OCI-LY1 (cell line): ENCODE data around the gene KMO.

ENCODE experiments used
- H2AFZ ChIP-seq: fragments of 200-600 bp; sonication (generic), shearing (Covaris generic); 2 replicates; pipeline ENCODE4 v1.6.0; 2014; ENCODE audit warnings: antibody characterized with exemption, mild to moderate bottlenecking, low read length
- H3F3A ChIP-seq: fragments of 200-600 bp; sonication (generic), shearing (Covaris generic); 2 replicates; pipeline ENCODE4 v1.6.0; 2014; ENCODE audit warnings: mild to moderate bottlenecking, antibody characterized with exemption, low read length, moderate library complexity; ENCODE audit not compliant: insufficient read depth
- H3K27ac ChIP-seq: fragments of 200-600 bp; sonication (generic); 2 replicates; pipeline ENCODE4 v1.5.1; 2014; ENCODE audit warnings: low read length, mixed run types, mild to moderate bottlenecking, low read depth; ENCODE audit not compliant: poor library complexity, severe bottlenecking
- H3K27me3 ChIP-seq: fragments of 200-600 bp; sonication (generic); 2 replicates; pipeline ENCODE4 v1.6.0; 2014; ENCODE audit warnings: antibody characterized with exemption, mild to moderate bottlenecking, low read length, moderate library complexity; ENCODE audit not compliant: insufficient read depth
- H3K36me3 ChIP-seq: fragments of 200-600 bp; sonication (generic); 2 replicates; pipeline ENCODE4 v1.6.1; 2014; ENCODE audit warnings: mild to moderate bottlenecking, antibody characterized with exemption, low read length, moderate library complexity, mixed read lengths; ENCODE audit not compliant: insufficient read depth
- H3K4me1 ChIP-seq: fragments of 200-600 bp; sonication (generic); 2 replicates; pipeline ENCODE4 v1.5.1; 2014; ENCODE audit warnings: mild to moderate bottlenecking, low read length, moderate library complexity; ENCODE audit not compliant: insufficient read depth, severe bottlenecking
- H3K4me2 ChIP-seq: fragments of 200-600 bp; sonication (generic), shearing (Covaris generic); 2 replicates; pipeline ENCODE4 v1.6.1; 2014; ENCODE audit warnings: low read length
- H3K4me3 ChIP-seq: fragments of 200-600 bp; sonication (generic); 2 replicates; pipeline ENCODE4 v1.5.1; 2014; ENCODE audit warnings: low read length, low read depth, mild to moderate bottlenecking, mixed read lengths; ENCODE audit not compliant: poor library complexity, severe bottlenecking
- H3K79me2 ChIP-seq: fragments of 200-600 bp; shearing (Covaris generic); 2 replicates; pipeline ENCODE4 v1.6.1; 2016; ENCODE audit warnings: mixed run types, low read length, mixed read lengths; ENCODE audit not compliant: insufficient read depth
- H3K9ac ChIP-seq: fragments of 200-600 bp; sonication (generic), shearing (Covaris generic); 2 replicates; pipeline ENCODE4 v1.6.1; 2014; ENCODE audit warnings: mild to moderate bottlenecking, low read length, mixed read lengths
- H3K9me2 ChIP-seq: fragments of 200-600 bp; sonication (generic), shearing (Covaris generic); 2 replicates; pipeline ENCODE4 v1.6.1; 2014; ENCODE audit warnings: low read depth, mild to moderate bottlenecking, low read length, mixed read lengths
- H3K9me3 ChIP-seq: fragments of 200-600 bp; shearing (Covaris generic); 2 replicates; pipeline ENCODE4 v1.6.1; 2014; ENCODE audit warnings: low read length, mixed read lengths
- H4K20me1 ChIP-seq: fragments of 200-600 bp; sonication (generic), shearing (Covaris generic); 2 replicates; pipeline ENCODE4 v1.6.0; 2016; ENCODE audit warnings: mild to moderate bottlenecking, low read length; ENCODE audit not compliant: insufficient read depth
- CTCF ChIP-seq: fragments of 200-600 bp; sonication (generic), shearing (Covaris generic); IDR thresholded peaks from 2 replicates; pipeline ENCODE4 v1.5.1; 2017; ENCODE audit warnings: mild to moderate bottlenecking, antibody characterized with exemption, low read length, moderate library complexity, mixed read lengths
- EZH2 ChIP-seq: fragments of 200-600 bp; sonication (generic), shearing (Covaris generic); IDR thresholded peaks from 2 replicates; pipeline ENCODE4 v1.8.0; 2017; ENCODE audit warnings: borderline replicate concordance, mixed run types, mild to moderate bottlenecking, antibody characterized with exemption, low read length, moderate library complexity, mixed read lengths

Gene KMO

GRCh38 chr1:241548008-241548407 is 15.8 kb downstream of the KMO start:
- H3K4me3 ChIP-seq, result no peak overlapping the region
- TF ChIP-seq EZH2, result no peak
- no peak for TF ChIP-seq CTCF
- H2AFZ ChIP-seq, result no peak overlapping the region
- H3K4me2 ChIP-seq, result no peak overlapping the region
- no peaks in the 10 kb centered on the region for H3K9me2 ChIP-seq
- no peaks in the 10 kb centered on the region for H3K9me3 ChIP-seq
- H3K79me2 ChIP-seq, result no peaks in the 10 kb centered on the region
- no peak overlapping the region for H3K9ac ChIP-seq
- no peak overlapping the region for H3K27ac ChIP-seq
- H3K4me1 ChIP-seq, result peaks cover 34% of the 10 kb centered on the region
- H3F3A ChIP-seq, result no peaks in the 10 kb centered on the region
- H3K27me3 ChIP-seq, result no peaks in the 10 kb centered on the region
- H3K36me3 ChIP-seq, result no peaks in the 10 kb centered on the region
- H4K20me1 ChIP-seq, result no peaks in the 10 kb centered on the region

- H3K4me3 ChIP-seq, result no peak overlapping the region
- H2AFZ ChIP-seq, result no peak overlapping the region
- TF ChIP-seq CTCF, result no peak
- no peak for TF ChIP-seq EZH2
- H4K20me1 ChIP-seq, result no peaks in the 10 kb centered on the region
- no peaks in the 10 kb centered on the region for H3K9me3 ChIP-seq
- no peak overlapping the region for H3K4me2 ChIP-seq
- H3K79me2 ChIP-seq, result no peaks in the 10 kb centered on the region
- H3K27me3 ChIP-seq, result no peaks in the 10 kb centered on the region
- no peak overlapping the region for H3K9ac ChIP-seq
- no peaks in the 10 kb centered on the region for H3K9me2 ChIP-seq
- H3K4me1 ChIP-seq, result peaks cover 42% of the 10 kb centered on the region
- no peaks in the 10 kb centered on the region for H3F3A ChIP-seq
- no peak overlapping the region for H3K27ac ChIP-seq
- H3K36me3 ChIP-seq, result no peaks in the 10 kb centered on the region
Observed at GRCh38 chr1:241550318-241550717, 18.1 kb downstream of the KMO start.

- H3K27me3 ChIP-seq, result no peaks in the 10 kb centered on the region
- no peaks in the 10 kb centered on the region for H3K9me3 ChIP-seq
- peaks cover 42% of the 10 kb centered on the region for H3K4me1 ChIP-seq
- no peak for TF ChIP-seq CTCF
- no peak for TF ChIP-seq EZH2
- H3F3A ChIP-seq, result no peaks in the 10 kb centered on the region
- no peaks in the 10 kb centered on the region for H3K79me2 ChIP-seq
- H3K9me2 ChIP-seq, result no peaks in the 10 kb centered on the region
- H2AFZ ChIP-seq, result peak overlapping the region; percentile 89
- no peaks in the 10 kb centered on the region for H4K20me1 ChIP-seq
- peak overlapping the region; percentile 85 for H3K27ac ChIP-seq
- H3K4me2 ChIP-seq, result peak overlapping the region; percentile 65
- H3K4me3 ChIP-seq, result peak overlapping the region; percentile 50
- H3K36me3 ChIP-seq, result no peaks in the 10 kb centered on the region
- H3K9ac ChIP-seq, result peak overlapping the region; percentile 50
Observed at GRCh38 chr1:241551759-241552638, 19.8 kb downstream of the KMO start.
